Trophoblast cell (in vitro differentiated cells and primary cell): ENCODE results near the gene YARS1.

Experiments
- DNase-seq, 2 donors: peaks; one replicate each; pipeline ENCODE4 v3.0.0-alpha.2; 2016
- H2AFZ ChIP-seq: 2 replicates; pipeline ENCODE4 v1.6.1; 2013; ENCODE audit warnings: low read length, moderate library complexity, mild to moderate bottlenecking; ENCODE audit not compliant: insufficient read depth, poor library complexity
- H2AK5ac ChIP-seq: 2 replicates; pipeline ENCODE4 v1.6.1; 2013; ENCODE audit warnings: mild to moderate bottlenecking, low read length
- H2BK120ac ChIP-seq: 2 replicates; pipeline ENCODE4 v1.6.1; 2013; ENCODE audit warnings: low read length, mild to moderate bottlenecking, moderate library complexity; ENCODE audit not compliant: insufficient read depth, poor library complexity
- H2BK12ac ChIP-seq: 2 replicates; pipeline ENCODE4 v1.6.1; 2013; ENCODE audit warnings: mild to moderate bottlenecking, low read length, moderate library complexity
- H2BK5ac ChIP-seq: 2 replicates; pipeline ENCODE4 v1.6.1; 2013; ENCODE audit warnings: low read length, low read depth, moderate library complexity, mild to moderate bottlenecking; ENCODE audit not compliant: poor library complexity
- H3K14ac ChIP-seq: 2 replicates; pipeline ENCODE4 v1.6.1; 2013; ENCODE audit warnings: mild to moderate bottlenecking, low read length
- H3K18ac ChIP-seq: 2 replicates; pipeline ENCODE4 v1.6.1; 2013; ENCODE audit warnings: mild to moderate bottlenecking, low read length
- H3K23ac ChIP-seq: 2 replicates; pipeline ENCODE4 v1.6.1; 2013; ENCODE audit warnings: low read length
- H3K27ac ChIP-seq: 2 replicates; pipeline ENCODE4 v1.5.1; 2013; ENCODE audit warnings: low read depth, mild to moderate bottlenecking, inconsistent platforms, low read length, moderate library complexity
- H3K27me3 ChIP-seq: 2 replicates; pipeline ENCODE4 v1.6.1; 2013; ENCODE audit warnings: inconsistent platforms, mild to moderate bottlenecking, low read length, moderate library complexity; ENCODE audit not compliant: insufficient read depth
- H3K36me3 ChIP-seq, 2 experiments: 1 replicate in 1 of 2; 2 replicates in 1 of 2; pipeline ENCODE4 v1.6.1; 2013; ENCODE audit warnings: low read length in 2 of 2, mild to moderate bottlenecking in 2 of 2, moderate library complexity in 1 of 2; ENCODE audit not compliant: insufficient read depth in 2 of 2, control insufficient read depth in 1 of 2
- H3K4ac ChIP-seq: 2 replicates; pipeline ENCODE4 v1.6.1; 2013; ENCODE audit warnings: low read depth, mild to moderate bottlenecking, low read length, moderate library complexity
- H3K4me1 ChIP-seq, 2 experiments: 1 replicate in 1 of 2; 2 replicates in 1 of 2; pipeline ENCODE4 v1.6.1; 2013; ENCODE audit warnings: low read length in 2 of 2, mild to moderate bottlenecking in 2 of 2, moderate library complexity in 1 of 2; ENCODE audit not compliant: insufficient read depth in 2 of 2, control insufficient read depth in 1 of 2
- H3K4me2 ChIP-seq: 2 replicates; pipeline ENCODE4 v1.6.1; 2013; ENCODE audit warnings: inconsistent platforms, mild to moderate bottlenecking, low read length, moderate library complexity
- H3K4me3 ChIP-seq: 2 replicates; pipeline ENCODE4 v1.5.1; 2013; ENCODE audit warnings: mild to moderate bottlenecking, low read depth, low read length, inconsistent platforms
- H3K79me1 ChIP-seq: one replicate; pipeline ENCODE4 v1.6.1; 2013; ENCODE audit warnings: low read length
- H3K79me2 ChIP-seq: 2 replicates; pipeline ENCODE4 v1.6.1; 2013; ENCODE audit warnings: low read length, mild to moderate bottlenecking; ENCODE audit not compliant: control insufficient read depth, insufficient read depth, poor library complexity
- H3K9ac ChIP-seq: 2 replicates; pipeline ENCODE4 v1.6.1; 2013; ENCODE audit warnings: mild to moderate bottlenecking, low read length
- H3K9me3 ChIP-seq: 2 replicates; pipeline ENCODE4 v1.6.1; 2013; ENCODE audit warnings: low read depth, mild to moderate bottlenecking, control low read depth, inconsistent platforms, low read length; ENCODE audit not compliant: insufficient read depth
- H4K12ac ChIP-seq: 2 replicates; pipeline ENCODE4 v1.6.1; 2013; ENCODE audit warnings: low read depth, mild to moderate bottlenecking, low read length, moderate library complexity
- H4K8ac ChIP-seq: 2 replicates; pipeline ENCODE4 v1.6.1; 2013; ENCODE audit warnings: low read depth, mild to moderate bottlenecking, low read length, moderate library complexity
- H4K91ac ChIP-seq: one replicate; pipeline ENCODE4 v1.6.1; 2013; ENCODE audit warnings: low read depth, mild to moderate bottlenecking, low read length, moderate library complexity
- WGBS: extraction: QIAGEN DNeasy Blood & Tissue Kit; methylation state at CpG from one replicate; pipeline ENCODE4 v1.1.7; 2013; ENCODE audit warnings: missing lambda C conversion rate; ENCODE audit not compliant: insufficient read length, insufficient coverage; ENCODE audit errors: extremely low coverage; 5-methylcytosine and 5-hydroxymethylcytosine counted together

Gene YARS1

GRCh38 chr1:32813941-32814739, 3.0 kb downstream of the YARS1 start:
- peaks cover 14% of the 10 kb centered on the region for H3K79me2 ChIP-seq
- no peak overlapping the region for H3K4me3 ChIP-seq
- peaks cover 15% of the 10 kb centered on the region for H3K79me1 ChIP-seq
- no peak overlapping the region for H2BK12ac ChIP-seq
- no peak overlapping the region for H3K18ac ChIP-seq
- H3K4me2 ChIP-seq = no peak overlapping the region
- H2AFZ ChIP-seq = no peak overlapping the region
- no peaks in the 10 kb centered on the region for H3K9me3 ChIP-seq
- H3K36me3 ChIP-seq = peaks cover 8 to 13% of the 10 kb centered on the region in 2 experiments
- peak overlapping the region; percentile 64 for H3K4ac ChIP-seq
- H3K14ac ChIP-seq = no peak overlapping the region
- H3K27ac ChIP-seq = no peak overlapping the region
- H3K4me1 ChIP-seq = peaks cover 0 to 4% of the 10 kb centered on the region in 2 experiments
- no peak overlapping the region for H2BK120ac ChIP-seq
- H4K8ac ChIP-seq = no peak overlapping the region
- H3K27me3 ChIP-seq = no peaks in the 10 kb centered on the region
- no peak overlapping the region for H4K91ac ChIP-seq
- no peak overlapping the region for H2BK5ac ChIP-seq
- H3K23ac ChIP-seq = no peak overlapping the region
- H2AK5ac ChIP-seq = no peak overlapping the region
- no peak overlapping the region for H3K9ac ChIP-seq
- no peak overlapping the region for H4K12ac ChIP-seq
- 100% methylated on average over 1 of the region's 11 CpGs for WGBS
- peak in 1 of 2 donors; percentile 42 for DNase-seq

GRCh38 chr1:32811917-32812316, 5.2 kb downstream of the YARS1 start:
- H3K79me2 ChIP-seq = peaks cover 5% of the 10 kb centered on the region
- no peaks in the 10 kb centered on the region for H3K9me3 ChIP-seq
- H4K91ac ChIP-seq = no peak overlapping the region
- no peak overlapping the region for H3K23ac ChIP-seq
- no peak overlapping the region for H3K4me3 ChIP-seq
- H3K79me1 ChIP-seq = peaks cover 4% of the 10 kb centered on the region
- H3K9ac ChIP-seq = no peak overlapping the region
- H3K27me3 ChIP-seq = no peaks in the 10 kb centered on the region
- H3K4me2 ChIP-seq = no peak overlapping the region
- H3K27ac ChIP-seq = no peak overlapping the region
- H2BK5ac ChIP-seq = no peak overlapping the region
- peaks cover 11 to 18% of the 10 kb centered on the region in 2 experiments for H3K36me3 ChIP-seq
- H2AK5ac ChIP-seq = no peak overlapping the region
- no peak overlapping the region for H3K18ac ChIP-seq
- H4K12ac ChIP-seq = no peak overlapping the region
- no peak for DNase-seq
- peaks cover 0 to 3% of the 10 kb centered on the region in 2 experiments for H3K4me1 ChIP-seq
- no peak overlapping the region for H2AFZ ChIP-seq
- no peak overlapping the region for H4K8ac ChIP-seq
- H2BK120ac ChIP-seq = no peak overlapping the region
- H3K4ac ChIP-seq = no peak overlapping the region
- no peak overlapping the region for H2BK12ac ChIP-seq
- WGBS = no CpG with 5 or more reads among the region's 3 CpGs
- H3K14ac ChIP-seq = no peak overlapping the region

- no peak for DNase-seq
- Histone ChIP-seq H4K8ac (no peak overlapping the region), H3K36me3 (peaks cover 13 to 21% of the 10 kb centered on the region in 2 experiments), H3K4me3 (no peak overlapping the region), H3K4me1 (peaks cover 0 to 3% of the 10 kb centered on the region in 2 experiments), H3K27ac (no peak overlapping the region), H2BK12ac (no peak overlapping the region), H4K91ac (no peak overlapping the region), H4K12ac (no peak overlapping the region), H3K79me1 (no peaks in the 10 kb centered on the region), H3K9me3 (no peaks in the 10 kb centered on the region), H2AFZ (no peak overlapping the region), H3K27me3 (no peaks in the 10 kb centered on the region), H3K4me2 (no peak overlapping the region), H2BK120ac (no peak overlapping the region), H2BK5ac (no peak overlapping the region), H2AK5ac (no peak overlapping the region), H3K23ac (no peak overlapping the region), H3K79me2 (peaks cover 2% of the 10 kb centered on the region), H3K9ac (no peak overlapping the region), H3K4ac (no peak overlapping the region), H3K14ac (no peak overlapping the region), H3K18ac (no peak overlapping the region)
- WGBS = no CpG with 5 or more reads among the region's 9 CpGs
Observed at GRCh38 chr1:32811265-32811664, 5.9 kb downstream of the YARS1 start.

GRCh38 chr1:32810358-32810757, 6.8 kb downstream of the YARS1 start:
- no peak overlapping the region for H2BK5ac ChIP-seq
- WGBS = no CpG with 5 or more reads among the region's 5 CpGs
- no peak overlapping the region for H3K4me3 ChIP-seq
- H2BK120ac ChIP-seq = no peak overlapping the region
- no peak overlapping the region for H4K12ac ChIP-seq
- H3K4ac ChIP-seq = no peak overlapping the region
- H3K27me3 ChIP-seq = no peaks in the 10 kb centered on the region
- H3K9ac ChIP-seq = no peak overlapping the region
- H3K18ac ChIP-seq = no peak overlapping the region
- H3K79me2 ChIP-seq = peaks cover 2% of the 10 kb centered on the region
- no peak overlapping the region for H3K27ac ChIP-seq
- no peak overlapping the region for H2AK5ac ChIP-seq
- no peak overlapping the region for H3K23ac ChIP-seq
- H2BK12ac ChIP-seq = no peak overlapping the region
- no peak for DNase-seq
- H2AFZ ChIP-seq = no peak overlapping the region
- no peak overlapping the region for H3K14ac ChIP-seq
- no peak overlapping the region for H3K4me2 ChIP-seq
- peaks cover 0 to 3% of the 10 kb centered on the region in 2 experiments for H3K4me1 ChIP-seq
- H3K9me3 ChIP-seq = no peaks in the 10 kb centered on the region
- H4K8ac ChIP-seq = no peak overlapping the region
- H3K79me1 ChIP-seq = no peaks in the 10 kb centered on the region
- no peak overlapping the region for H4K91ac ChIP-seq
- peaks cover 16 to 26% of the 10 kb centered on the region in 2 experiments for H3K36me3 ChIP-seq
